D721Med (cell line): ENCODE measurements around the gene PRRX2.
"Not testable (repeated sequence)": the region's sequence is repeated elsewhere in the genome, so short reads cannot be mapped to it uniquely, and the experiment has no call there.

Source experiments
- DNase-seq: peaks from one replicate; pipeline ENCODE4 v3.0.0; 2011; ENCODE audit warnings: low spot score; ENCODE audit not compliant: insufficient read length
- FAIRE-seq: peaks from 2 replicates; lab custom pipeline; 2011; peaks lifted over from hg19 to GRCh38; lab: Jason Lieb, UNC
- TF ChIP-seq, protein P1 (sequence below): IDR thresholded peaks from 2 replicates; pipeline ENCODE4 v1.5.1; 2012; ENCODE audit warnings: mild to moderate bottlenecking, control low read depth; ENCODE audit not compliant: insufficient read depth; ENCODE audit errors: missing control alignments

PRRX2 gene

GRCh38 chr9:129630967-129631673, 34.3 kb upstream of the PRRX2 start:
- no peak for DNase-seq
- TF ChIP-seq, protein P1, sequence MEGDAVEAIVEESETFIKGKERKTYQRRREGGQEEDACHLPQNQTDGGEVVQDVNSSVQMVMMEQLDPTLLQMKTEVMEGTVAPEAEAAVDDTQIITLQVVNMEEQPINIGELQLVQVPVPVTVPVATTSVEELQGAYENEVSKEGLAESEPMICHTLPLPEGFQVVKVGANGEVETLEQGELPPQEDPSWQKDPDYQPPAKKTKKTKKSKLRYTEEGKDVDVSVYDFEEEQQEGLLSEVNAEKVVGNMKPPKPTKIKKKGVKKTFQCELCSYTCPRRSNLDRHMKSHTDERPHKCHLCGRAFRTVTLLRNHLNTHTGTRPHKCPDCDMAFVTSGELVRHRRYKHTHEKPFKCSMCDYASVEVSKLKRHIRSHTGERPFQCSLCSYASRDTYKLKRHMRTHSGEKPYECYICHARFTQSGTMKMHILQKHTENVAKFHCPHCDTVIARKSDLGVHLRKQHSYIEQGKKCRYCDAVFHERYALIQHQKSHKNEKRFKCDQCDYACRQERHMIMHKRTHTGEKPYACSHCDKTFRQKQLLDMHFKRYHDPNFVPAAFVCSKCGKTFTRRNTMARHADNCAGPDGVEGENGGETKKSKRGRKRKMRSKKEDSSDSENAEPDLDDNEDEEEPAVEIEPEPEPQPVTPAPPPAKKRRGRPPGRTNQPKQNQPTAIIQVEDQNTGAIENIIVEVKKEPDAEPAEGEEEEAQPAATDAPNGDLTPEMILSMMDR: no peak
- FAIRE-seq: no peak

- TF ChIP-seq, protein P1: no peak
- FAIRE-seq (no peak), DNase-seq (no peak)
Observed at GRCh38 chr9:129631674-129632129, 33.7 kb upstream of the PRRX2 start.

DNA sequence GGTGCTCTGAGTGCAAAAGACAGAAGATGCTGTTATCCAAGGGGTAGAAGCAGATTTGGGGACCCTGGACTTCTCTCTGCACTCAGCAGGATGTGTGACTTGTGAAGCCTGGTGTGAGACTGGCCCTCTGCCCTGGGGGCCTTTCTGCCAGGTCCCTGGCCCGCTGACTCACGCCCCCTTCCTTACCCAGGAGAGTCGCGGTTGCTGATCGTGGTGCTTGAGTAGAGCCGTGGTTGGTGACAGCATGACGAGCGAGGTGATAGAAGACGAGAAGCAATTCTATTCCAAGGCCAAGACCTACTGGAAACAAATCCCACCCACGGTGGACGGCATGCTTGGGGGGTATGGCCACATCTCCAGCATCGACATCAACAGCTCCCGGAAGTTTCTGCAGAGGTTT, 33.0 kb upstream of the PRRX2 start:
- FAIRE-seq: no peak
- TF ChIP-seq, protein P1: no peak

DNA sequence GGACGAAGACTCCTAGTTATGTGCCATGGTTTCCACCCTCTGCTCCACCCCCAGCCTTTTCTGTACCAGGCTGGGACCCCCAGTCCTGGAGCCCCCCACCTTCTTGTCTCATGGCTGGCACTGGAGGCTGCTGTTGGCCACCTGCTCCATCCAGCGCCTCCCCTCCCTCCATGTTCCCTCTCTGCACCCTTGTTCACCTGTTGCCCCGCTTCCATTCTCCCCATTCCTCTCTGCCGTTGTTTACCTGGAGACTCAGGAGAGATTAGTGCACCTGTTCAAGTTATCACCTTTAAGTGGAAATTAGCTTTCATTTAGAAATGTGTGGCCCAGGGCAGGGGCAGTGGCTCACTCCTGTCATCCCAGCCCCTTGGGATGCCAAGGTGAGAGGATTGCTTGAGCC, 32.2 kb upstream of the PRRX2 start:
- TF ChIP-seq, protein P1: no peak
- FAIRE-seq: no peak
- no peak for DNase-seq

More for the DNA sequence above, 33.0 kb upstream of the PRRX2 start:
- no peak for DNase-seq

- TF ChIP-seq, protein P1: no peak
- no peak for FAIRE-seq
Observed at GRCh38 chr9:129633848-129634247, 31.6 kb upstream of the PRRX2 start.

GRCh38 chr9:129635099-129636065, 30.1 kb upstream of the PRRX2 start:
- FAIRE-seq (no peak), DNase-seq (no peak)
- TF ChIP-seq, protein P1: no peak

More at GRCh38 chr9:129633848-129634247, 31.6 kb upstream of the PRRX2 start:
- DNase-seq: no peak

DNA sequence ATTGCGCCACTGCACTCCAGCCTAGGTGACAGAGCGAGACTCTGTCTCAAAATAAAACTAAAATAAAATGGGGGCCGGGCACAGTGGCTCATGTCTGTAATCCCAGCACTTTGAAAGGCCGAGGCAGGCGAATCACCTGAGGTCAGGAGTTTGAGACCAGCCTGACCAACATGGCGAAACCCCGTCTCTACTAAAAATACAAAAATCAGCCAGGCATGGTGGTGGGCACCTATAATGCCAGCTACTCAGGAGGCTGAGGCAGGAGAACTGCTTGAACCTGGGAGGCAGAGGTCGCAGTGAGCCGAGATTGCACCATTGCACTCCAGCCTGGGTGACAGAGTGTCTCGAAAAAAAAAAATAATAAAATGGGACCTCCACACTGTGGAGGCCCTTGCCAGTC, 29.1 kb upstream of the PRRX2 start:
- FAIRE-seq, DNase-seq: not testable (repeated sequence)
